ENCODE measurements around the gene NFATC2IP.
A peak's percentile ranks its signal among the peaks of the same experiment; 100 is the strongest.
"Not testable (repeated sequence)": the region's sequence is repeated elsewhere in the genome, so short reads cannot be mapped to it uniquely, and the experiment has no call there.

Gene NFATC2IP

GRCh38 chr16:28958216-28958615 lies 7.5 kb downstream of the NFATC2IP start:
- DNase-seq (ENCODE audit: low spot score in 2 of 2) (no peak), ATAC-seq (replicated peaks; ENCODE audit: extremely low read depth, poor library complexity, severe bottlenecking) (no peak)
- Mint-ChIP-seq H3K4me1 (peaks cover 15% of the 10 kb centered on the region), H3K4me3 (no peak overlapping the region), H3K36me3 (ENCODE audit: insufficient read depth) (peaks cover 51% of the 10 kb centered on the region), H3K27me3 (no peaks in the 10 kb centered on the region), H3K27ac (ENCODE audit: low read depth) (no peak overlapping the region), H3K9me3 (no peaks in the 10 kb centered on the region)

GRCh38 chr16:28958836-28959235 lies 8.1 kb downstream of the NFATC2IP start:
- ATAC-seq (replicated peaks; ENCODE audit: extremely low read depth, poor library complexity, severe bottlenecking) (no peak), DNase-seq (ENCODE audit: low spot score in 2 of 2) (no peak)
- no peak overlapping the region for H3K4me3 Mint-ChIP-seq
- H3K27me3 Mint-ChIP-seq = no peaks in the 10 kb centered on the region
- no peaks in the 10 kb centered on the region for H3K9me3 Mint-ChIP-seq
- H3K36me3 Mint-ChIP-seq (ENCODE audit: insufficient read depth) = peaks cover 51% of the 10 kb centered on the region
- peak overlapping the region; percentile 17 for H3K27ac Mint-ChIP-seq (ENCODE audit: low read depth)
- peaks cover 12% of the 10 kb centered on the region for H3K4me1 Mint-ChIP-seq

- Mint-ChIP-seq H3K36me3 (ENCODE audit: insufficient read depth) (peaks cover 29% of the 10 kb centered on the region), H3K9me3 (no peaks in the 10 kb centered on the region)
These were observed 13.3 kb downstream of the NFATC2IP start for GRCh38 chr16:28964072-28964471.

GRCh38 chr16:28964496-28964895 lies 13.8 kb downstream of the NFATC2IP start:
- no peak overlapping the region for H3K4me3 Mint-ChIP-seq
- no peaks in the 10 kb centered on the region for H3K27me3 Mint-ChIP-seq
- H3K4me1 Mint-ChIP-seq = no peaks in the 10 kb centered on the region
- DNase-seq (ENCODE audit: low spot score in 2 of 2) = no peak
- H3K9me3 Mint-ChIP-seq = no peaks in the 10 kb centered on the region
- H3K36me3 Mint-ChIP-seq (ENCODE audit: insufficient read depth) = peaks cover 26% of the 10 kb centered on the region
- no peak overlapping the region for H3K27ac Mint-ChIP-seq (ENCODE audit: low read depth)
- no peak for ATAC-seq (replicated peaks; ENCODE audit: extremely low read depth, poor library complexity, severe bottlenecking)

More at GRCh38 chr16:28964072-28964471, 13.3 kb downstream of the NFATC2IP start:
- DNase-seq (ENCODE audit: low spot score in 2 of 2) = no peak
- Mint-ChIP-seq H3K27me3 (no peaks in the 10 kb centered on the region), H3K27ac (ENCODE audit: low read depth) (no peak overlapping the region), H3K4me3 (no peak overlapping the region), H3K4me1 (no peaks in the 10 kb centered on the region)
- ATAC-seq (replicated peaks; ENCODE audit: extremely low read depth, poor library complexity, severe bottlenecking) = no peak

- peaks cover 12% of the 10 kb centered on the region for H3K36me3 Mint-ChIP-seq (ENCODE audit: insufficient read depth)
These were observed 16.4 kb downstream of the NFATC2IP start for GRCh38 chr16:28967156-28967555.

GRCh38 chr16:28969696-28970095 lies 19.0 kb downstream of the NFATC2IP start:
- not testable (repeated sequence) for H3K27me3 Mint-ChIP-seq; H3K9me3 Mint-ChIP-seq; H3K4me1 Mint-ChIP-seq; H3K36me3 Mint-ChIP-seq (ENCODE audit: insufficient read depth); DNase-seq (ENCODE audit: low spot score in 2 of 2); ATAC-seq (replicated peaks; ENCODE audit: extremely low read depth, poor library complexity, severe bottlenecking); H3K27ac Mint-ChIP-seq (ENCODE audit: low read depth); H3K4me3 Mint-ChIP-seq

More at GRCh38 chr16:28967156-28967555, 16.4 kb downstream of the NFATC2IP start:
- Mint-ChIP-seq H3K4me3 (no peak overlapping the region), H3K4me1 (no peaks in the 10 kb centered on the region), H3K9me3 (no peaks in the 10 kb centered on the region), H3K27me3 (no peaks in the 10 kb centered on the region), H3K27ac (ENCODE audit: low read depth) (no peak overlapping the region)
- ATAC-seq (replicated peaks; ENCODE audit: extremely low read depth, poor library complexity, severe bottlenecking) (no peak), DNase-seq (ENCODE audit: low spot score in 2 of 2) (no peak)

- Mint-ChIP-seq H3K36me3 (ENCODE audit: insufficient read depth) (peaks cover 18% of the 10 kb centered on the region), H3K4me3 (peak overlapping the region; percentile 92), H3K9me3 (no peaks in the 10 kb centered on the region), H3K4me1 (peaks cover 39% of the 10 kb centered on the region), H3K27me3 (no peaks in the 10 kb centered on the region), H3K27ac (ENCODE audit: low read depth) (peak overlapping the region; percentile 97)
- DNase-seq (ENCODE audit: low spot score in 2 of 2) (no peak), ATAC-seq (replicated peaks; ENCODE audit: extremely low read depth, poor library complexity, severe bottlenecking) (peak; percentile 10)
These were observed 23.3 kb downstream of the NFATC2IP start for GRCh38 chr16:28974007-28974436.

- peak within 1 kb of the TSS; percentile 97 for H3K27ac Mint-ChIP-seq (ENCODE audit: low read depth)
- ATAC-seq (replicated peaks; ENCODE audit: extremely low read depth, poor library complexity, severe bottlenecking) (peak; percentile 91), DNase-seq (ENCODE audit: low spot score in 2 of 2) (peak; percentile 80)
- peaks cover 19% of the 10 kb centered on the region for H3K36me3 Mint-ChIP-seq (ENCODE audit: insufficient read depth)
- H3K4me3 Mint-ChIP-seq = peak within 1 kb of the TSS; percentile 92
- H3K27me3 Mint-ChIP-seq = no peaks in the 10 kb centered on the region
- peaks cover 39% of the 10 kb centered on the region for H3K4me1 Mint-ChIP-seq
- H3K9me3 Mint-ChIP-seq = no peaks in the 10 kb centered on the region
These were observed 23.9 kb downstream of the NFATC2IP start, which contains the start of gene SPNS1 for GRCh38 chr16:28974437-28975157. TSS of gene SPNS1 (plus strand) at chr16:28974778. CDS start at chr16:28975152, 374 bp downstream.

- H3K27ac Mint-ChIP-seq (ENCODE audit: low read depth) = peak overlapping the region; percentile 97
- ATAC-seq (replicated peaks; ENCODE audit: extremely low read depth, poor library complexity, severe bottlenecking) (no peak), DNase-seq (ENCODE audit: low spot score in 2 of 2) (no peak)
These were observed 24.4 kb downstream of the NFATC2IP start for GRCh38 chr16:28975158-28975599.

GRCh38 chr16:28977703-28978662 lies 27.2 kb downstream of the NFATC2IP start:
- Mint-ChIP-seq H3K9me3 (no peaks in the 10 kb centered on the region), H3K36me3 (ENCODE audit: insufficient read depth) (peaks cover 27% of the 10 kb centered on the region), H3K27me3 (no peaks in the 10 kb centered on the region), H3K4me3 (no peak overlapping the region), H3K4me1 (peaks cover 40% of the 10 kb centered on the region), H3K27ac (ENCODE audit: low read depth) (no peak overlapping the region)
- ATAC-seq (replicated peaks; ENCODE audit: extremely low read depth, poor library complexity, severe bottlenecking) (no peak), DNase-seq (ENCODE audit: low spot score in 2 of 2) (no peak)

More at GRCh38 chr16:28975158-28975599, 24.4 kb downstream of the NFATC2IP start:
- Mint-ChIP-seq H3K4me3 (peak overlapping the region; percentile 92), H3K4me1 (peaks cover 39% of the 10 kb centered on the region), H3K9me3 (no peaks in the 10 kb centered on the region), H3K27me3 (no peaks in the 10 kb centered on the region), H3K36me3 (ENCODE audit: insufficient read depth) (peaks cover 22% of the 10 kb centered on the region)

- H3K36me3 Mint-ChIP-seq (ENCODE audit: insufficient read depth) = peaks cover 22% of the 10 kb centered on the region
- not testable (repeated sequence) for ATAC-seq (replicated peaks; ENCODE audit: extremely low read depth, poor library complexity, severe bottlenecking); H3K9me3 Mint-ChIP-seq; H3K27ac Mint-ChIP-seq (ENCODE audit: low read depth); H3K27me3 Mint-ChIP-seq; H3K4me3 Mint-ChIP-seq; DNase-seq (ENCODE audit: low spot score in 2 of 2)
- H3K4me1 Mint-ChIP-seq = peaks cover 48% of the 10 kb centered on the region
These were observed 29.6 kb downstream of the NFATC2IP start for GRCh38 chr16:28980330-28980729.

- Mint-ChIP-seq H3K4me3 (no peak overlapping the region), H3K36me3 (ENCODE audit: insufficient read depth) (peaks cover 27% of the 10 kb centered on the region)
- no peak for DNase-seq (ENCODE audit: low spot score in 2 of 2)
These were observed 30.2 kb downstream of the NFATC2IP start for GRCh38 chr16:28980929-28981328.

More at GRCh38 chr16:28980929-28981328, 30.2 kb downstream of the NFATC2IP start:
- peaks cover 48% of the 10 kb centered on the region for H3K4me1 Mint-ChIP-seq
- no peaks in the 10 kb centered on the region for H3K9me3 Mint-ChIP-seq
- H3K27me3 Mint-ChIP-seq = no peaks in the 10 kb centered on the region
- ATAC-seq (replicated peaks; ENCODE audit: extremely low read depth, poor library complexity, severe bottlenecking) = no peak
- H3K27ac Mint-ChIP-seq (ENCODE audit: low read depth) = no peak overlapping the region

All from central memory CD8-positive, alpha-beta T cell (primary cell).